ENCODE results near the gene EMC6. TPM values are rescaled to one million over a fixed set of nuclear protein-coding genes. Genes with fewer than 3 reads are reported as not detected.

Gene EMC6
- total RNA-seq, 1 donor = 15.5 TPM

DNA sequence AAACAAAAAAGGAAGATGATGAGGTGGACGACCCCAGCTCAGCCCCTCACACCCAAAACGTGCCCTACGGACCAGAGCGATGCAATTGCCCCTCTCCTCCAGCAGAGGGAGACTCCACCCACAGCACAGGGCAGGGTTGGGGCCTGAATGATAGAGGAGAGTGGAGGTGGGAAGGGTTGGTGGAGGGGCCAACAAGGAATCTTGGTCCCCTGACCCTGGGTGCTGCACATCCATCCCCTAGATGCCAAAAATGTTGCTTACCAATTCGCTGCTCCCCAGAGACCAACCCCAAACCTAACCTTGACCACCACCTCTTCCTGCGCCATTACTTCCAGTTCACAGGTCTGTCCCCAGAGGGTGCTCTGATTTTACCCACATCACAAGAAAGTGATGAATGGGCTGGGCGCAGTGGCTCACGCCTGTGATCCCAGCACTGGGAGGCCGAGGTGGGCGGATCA is 14.5 kb downstream of the EMC6 start:
- H3K4me3 ChIP-seq (ENCODE audit: low read length) = no peak overlapping the region
- H3K4me1 ChIP-seq (ENCODE audit: insufficient read depth, low read length) = peaks cover 15% of the 10 kb centered on the region
- H3K9me3 ChIP-seq (ENCODE audit: low read depth, low read length) = no peaks in the 10 kb centered on the region
- H3K27me3 ChIP-seq (ENCODE audit: insufficient read depth, low read length) = no peaks in the 10 kb centered on the region

DNA sequence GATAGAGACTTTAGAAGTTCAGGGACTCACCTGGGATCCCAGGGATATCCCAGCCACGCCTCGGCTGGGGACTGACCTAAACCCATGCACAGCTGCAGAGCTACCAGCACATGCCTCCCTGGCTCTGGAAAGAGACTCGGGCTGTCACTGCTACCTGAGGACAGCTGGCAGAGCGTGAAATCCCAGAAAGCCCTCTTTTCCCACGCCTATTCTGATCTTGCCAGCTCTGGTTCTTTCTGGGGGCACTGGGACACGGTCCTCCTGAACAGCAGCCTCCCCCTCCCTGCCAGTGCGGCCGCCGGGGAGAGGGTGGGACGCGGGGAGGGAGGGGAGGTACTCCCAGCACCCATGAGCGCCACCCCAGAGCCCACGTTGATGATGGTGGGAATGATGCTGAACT is 16.6 kb downstream of the EMC6 start:
- Histone ChIP-seq H3K27me3 (ENCODE audit: insufficient read depth, low read length) (no peaks in the 10 kb centered on the region), H3K4me1 (ENCODE audit: insufficient read depth, low read length) (peaks cover 23% of the 10 kb centered on the region), H3K4me3 (ENCODE audit: low read length) (no peak overlapping the region), H3K9me3 (ENCODE audit: low read depth, low read length) (no peaks in the 10 kb centered on the region)

DNA sequence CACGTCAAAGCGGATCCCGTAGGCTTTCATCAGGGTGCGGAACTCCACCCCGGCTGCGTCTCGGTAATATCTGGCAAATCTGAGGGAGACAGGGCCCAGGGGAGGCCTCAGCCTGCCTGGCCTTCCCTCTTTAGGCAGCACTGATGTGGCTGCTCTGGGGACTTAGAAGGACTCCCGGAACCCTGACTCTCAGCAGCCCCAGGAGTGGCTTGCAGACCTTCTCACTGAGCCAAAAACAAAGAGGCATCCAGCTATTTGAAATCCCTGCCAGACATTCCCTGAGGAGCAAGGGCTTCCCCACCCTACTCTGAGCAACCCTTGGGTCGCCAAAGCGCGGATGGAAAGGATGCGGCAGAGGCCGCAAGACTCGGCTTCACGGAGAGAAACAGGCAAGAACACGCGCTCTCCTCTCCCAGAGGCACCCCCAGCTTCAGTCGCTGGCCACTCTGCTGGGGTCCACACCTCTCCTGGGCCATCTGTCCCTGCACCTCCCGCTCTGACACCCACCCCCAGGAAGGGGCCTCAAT is 19.5 kb downstream of the EMC6 start:
- no peak overlapping the region for H3K4me3 ChIP-seq (ENCODE audit: low read length)
- no peaks in the 10 kb centered on the region for H3K27me3 ChIP-seq (ENCODE audit: insufficient read depth, low read length)
- H3K9me3 ChIP-seq (ENCODE audit: low read depth, low read length) = no peaks in the 10 kb centered on the region
- H3K4me1 ChIP-seq (ENCODE audit: insufficient read depth, low read length) = peaks cover 40% of the 10 kb centered on the region

DNA sequence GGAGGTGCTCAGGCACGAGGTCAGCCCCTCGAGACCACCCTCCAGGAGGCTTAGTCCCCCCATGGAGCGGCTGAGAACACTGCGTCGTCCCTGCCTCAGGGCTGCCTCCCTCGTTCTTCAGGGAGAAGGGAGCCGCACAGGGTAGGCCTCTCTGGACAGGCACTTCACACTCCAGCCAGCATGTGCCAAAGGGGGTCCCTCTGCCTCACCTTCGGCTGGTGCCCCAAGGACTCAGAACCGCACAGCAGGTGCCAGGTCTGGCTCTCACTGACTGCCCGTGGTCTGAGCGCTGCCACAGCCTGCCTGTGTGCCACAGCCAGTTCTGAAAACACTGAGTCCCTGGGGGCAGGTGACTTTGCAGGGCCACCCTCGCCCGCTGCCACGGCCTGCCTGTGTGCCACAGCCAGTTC is 20.2 kb downstream of the EMC6 start:
- H3K4me1 ChIP-seq (ENCODE audit: insufficient read depth, low read length) = peaks cover 41% of the 10 kb centered on the region
- no peaks in the 10 kb centered on the region for H3K9me3 ChIP-seq (ENCODE audit: low read depth, low read length)
- no peak overlapping the region for H3K4me3 ChIP-seq (ENCODE audit: low read length)
- H3K27me3 ChIP-seq (ENCODE audit: insufficient read depth, low read length) = no peaks in the 10 kb centered on the region

DNA sequence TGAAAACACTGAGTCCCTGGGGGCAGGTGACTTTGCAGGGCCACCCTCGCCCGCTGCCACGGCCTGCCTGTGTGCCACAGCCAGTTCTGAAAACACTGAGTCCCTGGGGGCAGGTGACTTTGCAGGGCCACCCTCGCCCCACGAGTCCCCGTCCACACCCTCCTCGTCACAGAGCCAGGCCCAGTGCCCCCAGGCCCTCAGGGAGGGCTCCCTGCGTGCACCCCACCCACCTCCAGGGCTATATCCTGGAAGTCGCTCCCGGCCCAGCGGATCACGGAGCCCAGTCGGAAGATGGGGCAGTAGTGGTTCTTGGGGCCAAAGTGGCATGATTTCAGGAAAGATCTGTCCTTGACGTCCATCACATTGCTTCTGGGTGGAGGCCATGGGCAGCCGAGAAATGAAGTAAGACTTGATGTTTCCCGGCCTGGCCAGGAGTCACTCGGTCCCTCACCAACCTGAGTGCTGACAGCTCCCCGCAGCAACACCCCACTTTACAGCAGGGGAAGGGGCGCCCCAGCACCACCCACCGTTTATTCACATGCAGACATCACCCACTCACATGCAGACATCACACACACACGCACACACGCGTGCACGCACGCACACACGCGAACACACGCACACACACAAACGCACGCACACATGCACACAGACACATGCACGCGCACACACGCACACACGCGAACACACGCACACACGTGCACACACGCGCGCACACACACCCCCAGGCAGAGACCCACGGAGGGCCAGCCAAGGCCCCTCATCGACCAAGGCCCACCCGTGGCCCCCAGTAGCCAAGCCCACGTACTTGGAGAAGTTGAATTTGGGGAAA is 20.9 kb downstream of the EMC6 start:
- Histone ChIP-seq H3K9me3 (ENCODE audit: low read depth, low read length) (no peaks in the 10 kb centered on the region), H3K4me1 (ENCODE audit: insufficient read depth, low read length) (peaks cover 47% of the 10 kb centered on the region), H3K4me3 (ENCODE audit: low read length) (no peak overlapping the region), H3K27me3 (ENCODE audit: insufficient read depth, low read length) (no peaks in the 10 kb centered on the region)

DNA sequence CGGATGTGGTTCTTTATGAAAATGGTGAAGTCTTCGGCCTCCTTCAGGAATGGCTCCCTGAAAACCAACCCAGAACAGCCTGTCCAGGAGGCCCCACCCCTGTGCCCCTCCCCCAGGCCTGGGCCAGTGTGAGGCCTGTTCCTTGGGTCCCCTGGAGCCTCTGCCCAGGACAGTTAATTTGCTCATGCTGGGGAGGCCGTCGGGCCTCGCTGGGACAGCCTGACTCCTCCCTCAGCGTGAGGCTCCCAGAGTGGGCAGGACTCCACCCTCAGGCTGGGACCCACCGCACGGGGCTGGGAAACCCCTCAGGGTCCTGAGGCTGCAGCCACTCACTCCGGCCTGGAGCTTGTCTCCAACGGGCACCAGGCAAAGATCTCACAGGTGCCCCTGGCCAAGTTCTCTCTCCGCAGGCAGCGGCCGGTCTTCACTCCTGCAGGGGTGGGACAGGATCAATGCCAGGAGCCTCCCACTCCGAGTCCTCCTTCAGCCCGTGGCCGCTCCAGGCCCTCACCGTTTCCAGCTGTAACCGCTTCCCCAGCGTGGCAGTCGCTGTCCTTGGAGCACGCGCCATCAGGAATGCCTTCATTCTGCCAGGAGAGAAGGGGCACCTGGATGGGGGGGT is 21.6 kb downstream of the EMC6 start:
- H3K4me3 ChIP-seq (ENCODE audit: low read length) = no peak overlapping the region
- no peaks in the 10 kb centered on the region for H3K9me3 ChIP-seq (ENCODE audit: low read depth, low read length)
- peaks cover 54% of the 10 kb centered on the region for H3K4me1 ChIP-seq (ENCODE audit: insufficient read depth, low read length)
- no peaks in the 10 kb centered on the region for H3K27me3 ChIP-seq (ENCODE audit: insufficient read depth, low read length)

DNA sequence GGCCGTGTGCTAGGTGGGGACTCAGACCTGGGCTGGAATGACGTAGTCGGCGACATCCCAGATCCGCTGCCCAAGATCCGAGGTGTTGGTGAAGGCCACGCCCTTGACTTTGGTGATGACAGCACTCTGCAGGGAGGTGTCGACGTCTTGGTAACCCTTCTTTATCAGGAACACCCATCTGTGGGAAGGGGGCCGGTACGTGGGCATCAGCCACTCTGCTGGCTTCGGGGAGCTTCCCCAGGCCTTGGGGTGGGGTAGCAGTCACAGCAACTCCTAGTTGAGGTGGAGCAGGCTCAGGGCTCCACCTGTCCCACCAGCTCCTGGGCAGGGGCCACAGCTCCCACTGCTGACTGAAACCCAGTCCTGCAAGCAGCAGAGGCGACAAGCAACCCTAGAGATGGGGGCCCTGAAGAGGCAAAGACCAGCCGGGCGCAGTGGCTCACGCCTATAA is 23.0 kb downstream of the EMC6 start:
- Histone ChIP-seq H3K27me3 (ENCODE audit: insufficient read depth, low read length) (no peaks in the 10 kb centered on the region), H3K4me1 (ENCODE audit: insufficient read depth, low read length) (peaks cover 65% of the 10 kb centered on the region), H3K4me3 (ENCODE audit: low read length) (no peak overlapping the region), H3K9me3 (ENCODE audit: low read depth, low read length) (no peaks in the 10 kb centered on the region)

DNA sequence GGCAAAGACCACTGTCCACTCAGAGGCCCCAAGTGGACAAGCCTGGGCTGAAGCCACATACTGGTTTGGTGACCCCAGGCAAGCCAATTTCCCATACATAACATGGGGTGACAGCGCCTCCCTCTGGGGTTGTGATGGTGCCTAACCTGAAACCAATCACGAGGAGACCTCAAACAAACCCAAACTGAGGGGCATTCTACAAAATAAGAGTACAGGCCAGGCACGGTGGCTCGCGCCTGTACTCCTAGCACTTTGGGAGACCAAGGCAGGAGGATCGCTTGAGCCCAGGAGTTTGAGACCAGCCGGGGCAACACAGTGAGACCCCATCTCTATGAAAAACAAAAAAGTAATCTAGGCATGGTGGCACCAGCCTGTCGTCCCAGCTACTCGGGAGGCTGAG is 23.7 kb downstream of the EMC6 start:
- Histone ChIP-seq H3K4me3 (ENCODE audit: low read length) (no peak overlapping the region), H3K27me3 (ENCODE audit: insufficient read depth, low read length) (no peaks in the 10 kb centered on the region), H3K9me3 (ENCODE audit: low read depth, low read length) (no peaks in the 10 kb centered on the region), H3K4me1 (ENCODE audit: insufficient read depth, low read length) (peaks cover 67% of the 10 kb centered on the region)

DNA sequence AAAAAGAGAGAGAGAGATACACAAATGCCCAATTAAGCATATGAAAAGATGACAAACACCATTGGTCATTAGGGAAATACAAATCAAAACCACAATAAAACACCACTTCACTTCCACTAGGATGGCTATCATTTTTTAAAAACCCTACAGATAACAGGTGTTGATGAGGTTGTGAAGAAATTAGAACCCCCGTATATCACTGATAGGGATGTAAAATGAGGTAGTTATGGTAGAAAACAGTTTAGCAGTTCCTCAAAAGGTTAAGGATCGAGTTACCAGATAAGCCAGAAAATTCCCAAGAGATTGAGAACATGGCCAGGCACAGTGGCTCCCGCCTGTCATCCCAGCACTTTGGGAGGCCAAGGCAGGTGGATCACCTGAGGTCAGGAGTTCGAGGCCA is 24.5 kb downstream of the EMC6 start:
- Histone ChIP-seq H3K9me3 (ENCODE audit: low read depth, low read length) (no peaks in the 10 kb centered on the region), H3K4me1 (ENCODE audit: insufficient read depth, low read length) (peaks cover 66% of the 10 kb centered on the region), H3K27me3 (ENCODE audit: insufficient read depth, low read length) (no peaks in the 10 kb centered on the region), H3K4me3 (ENCODE audit: low read length) (no peak overlapping the region)

DNA sequence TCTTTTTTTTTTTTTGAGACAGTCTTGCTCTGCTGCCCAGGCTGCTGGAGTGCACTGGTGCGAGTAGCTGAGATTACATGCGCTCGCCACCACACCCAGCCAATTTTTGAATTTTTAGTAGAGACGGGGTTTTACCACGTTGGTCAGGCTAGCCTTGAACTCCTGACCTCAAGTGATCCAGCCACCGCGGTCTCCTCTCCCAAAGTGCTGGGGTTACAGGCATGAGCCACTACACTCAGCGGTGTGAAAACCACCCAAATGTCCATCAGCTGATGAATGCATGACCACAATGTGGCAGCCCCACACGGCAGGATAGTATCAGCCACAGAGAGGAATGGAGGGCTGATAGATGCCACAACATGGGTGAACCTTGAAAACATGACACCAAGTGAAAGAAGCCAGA is 25.2 kb downstream of the EMC6 start:
- Histone ChIP-seq H3K9me3 (ENCODE audit: low read depth, low read length) (no peaks in the 10 kb centered on the region), H3K4me3 (ENCODE audit: low read length) (peak overlapping the region; percentile 55), H3K27me3 (ENCODE audit: insufficient read depth, low read length) (no peaks in the 10 kb centered on the region), H3K4me1 (ENCODE audit: insufficient read depth, low read length) (peaks cover 59% of the 10 kb centered on the region)

DNA sequence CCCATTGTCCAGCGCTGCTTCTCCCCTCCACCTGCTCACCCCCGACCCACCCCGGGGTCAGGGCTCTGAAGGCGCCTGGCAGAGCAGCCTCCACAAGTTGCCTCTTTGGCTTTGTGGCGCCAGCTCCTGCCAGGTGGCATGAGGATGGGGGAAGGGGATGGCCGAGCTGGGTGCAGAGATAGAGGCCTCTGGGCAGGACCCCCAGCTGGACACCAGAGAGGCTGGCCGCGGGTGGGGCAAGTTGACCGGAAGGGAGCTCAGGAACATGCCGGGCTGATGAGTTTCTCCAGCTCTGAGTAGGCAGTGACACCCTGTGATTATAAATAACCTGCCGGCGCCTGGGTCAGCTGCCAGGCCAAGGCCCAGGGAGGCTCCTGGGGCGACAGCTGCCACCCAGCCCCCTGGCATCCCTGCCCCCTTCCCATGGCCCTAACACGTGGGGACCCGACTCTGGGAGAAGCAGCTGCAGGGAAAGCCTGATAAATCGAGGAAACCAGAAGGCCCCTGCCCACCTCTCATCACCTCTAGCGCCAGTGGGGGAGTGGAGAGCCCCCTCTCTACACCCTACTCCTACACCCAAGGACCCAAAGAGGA is 26.6 kb downstream of the EMC6 start:
- peak overlapping the region; percentile 55 for H3K4me3 ChIP-seq (ENCODE audit: low read length)

DNA sequence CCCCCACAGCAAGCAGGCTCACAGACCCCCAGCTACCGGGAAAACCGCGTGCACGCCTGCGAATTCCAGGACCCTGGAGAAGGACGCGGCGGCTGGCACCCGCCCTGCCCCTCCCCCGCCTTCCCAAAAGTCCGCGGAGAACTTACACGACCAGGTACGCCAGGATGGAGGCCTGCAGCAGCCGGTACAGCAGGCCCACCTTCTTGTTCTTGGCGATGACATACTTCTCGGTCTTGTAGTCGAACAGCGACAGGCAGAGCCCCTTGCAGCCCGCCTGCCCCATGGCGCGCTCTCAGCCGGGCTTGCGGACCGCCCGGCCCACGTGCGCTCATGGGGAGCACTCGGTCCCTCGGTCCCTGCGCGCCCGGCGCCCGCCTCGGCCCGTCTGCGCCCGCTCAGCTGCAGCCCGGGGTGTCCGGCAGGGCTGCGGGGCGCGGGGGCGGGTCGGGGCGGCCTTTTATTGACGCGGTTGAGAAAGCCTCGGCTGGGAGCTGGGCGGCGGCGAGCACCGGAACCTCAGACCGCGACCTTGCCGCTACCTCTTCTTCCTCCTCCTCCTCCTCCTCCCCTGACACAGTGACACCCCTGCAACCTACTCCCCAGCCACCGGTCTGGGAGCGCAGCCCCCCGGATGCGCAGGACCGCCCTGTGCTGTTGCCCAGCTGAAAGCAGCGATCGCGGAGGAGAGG is 27.3 kb downstream of the EMC6 start, which contains the start of gene P2RX5:
Gene P2RX5 (minus strand): TSS at position 433 of the 689 bp plus-strand sequence. CDS start 150 bp downstream, at position 283.
- Histone ChIP-seq H3K27me3 (ENCODE audit: insufficient read depth, low read length) (no peaks in the 10 kb centered on the region), H3K4me1 (ENCODE audit: insufficient read depth, low read length) (peaks cover 44% of the 10 kb centered on the region), H3K4me3 (ENCODE audit: low read length) (peak within 1 kb of the TSS; percentile 55), H3K9me3 (ENCODE audit: low read depth, low read length) (no peaks in the 10 kb centered on the region)

More for the DNA sequence above, 26.6 kb downstream of the EMC6 start:
- H3K27me3 ChIP-seq (ENCODE audit: insufficient read depth, low read length) = no peaks in the 10 kb centered on the region
- no peaks in the 10 kb centered on the region for H3K9me3 ChIP-seq (ENCODE audit: low read depth, low read length)
- peaks cover 50% of the 10 kb centered on the region for H3K4me1 ChIP-seq (ENCODE audit: insufficient read depth, low read length)

DNA sequence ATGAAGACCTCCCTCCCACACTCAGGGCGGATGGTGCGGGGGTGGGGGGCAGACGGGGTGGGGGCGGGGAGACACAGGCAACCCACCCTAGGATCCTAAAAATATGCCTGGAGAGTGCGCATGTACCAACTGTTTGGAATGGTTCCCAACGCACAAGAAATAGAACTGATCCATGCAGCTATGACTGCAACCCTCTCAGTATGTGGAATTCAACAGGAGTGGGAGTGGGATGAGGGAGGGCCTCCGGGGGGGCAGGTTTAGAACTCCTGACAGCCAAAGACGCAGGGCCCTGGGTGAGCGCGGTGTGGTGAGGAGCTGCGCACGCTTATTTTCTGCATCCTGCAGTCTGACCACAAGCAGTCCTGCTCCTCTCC is 28.5 kb downstream of the EMC6 start:
- Histone ChIP-seq H3K9me3 (ENCODE audit: low read depth, low read length) (no peaks in the 10 kb centered on the region), H3K4me1 (ENCODE audit: insufficient read depth, low read length) (peaks cover 37% of the 10 kb centered on the region), H3K4me3 (ENCODE audit: low read length) (no peak overlapping the region), H3K27me3 (ENCODE audit: insufficient read depth, low read length) (no peaks in the 10 kb centered on the region)

DNA sequence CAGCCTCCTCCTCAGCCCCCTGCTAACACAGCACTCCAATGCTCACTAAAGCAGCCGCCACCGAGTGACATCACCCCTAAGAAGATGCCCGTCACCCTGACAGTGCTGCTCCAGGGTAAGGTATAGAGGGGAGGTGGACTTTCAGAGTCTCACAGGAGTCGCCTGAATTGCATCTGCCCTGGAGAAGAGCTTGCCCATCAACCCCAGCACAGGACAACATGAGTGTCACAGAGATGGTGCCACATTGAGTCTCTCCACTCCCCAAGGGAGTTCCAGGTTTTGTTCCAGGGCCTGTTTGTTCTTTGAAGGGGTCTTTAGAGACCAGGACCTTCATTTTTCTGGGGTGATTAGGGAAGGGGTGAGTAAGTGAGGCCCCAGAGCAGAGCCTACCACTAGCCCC is 29.5 kb downstream of the EMC6 start:
- Histone ChIP-seq H3K4me1 (ENCODE audit: insufficient read depth, low read length) (peaks cover 32% of the 10 kb centered on the region), H3K4me3 (ENCODE audit: low read length) (no peak overlapping the region), H3K27me3 (ENCODE audit: insufficient read depth, low read length) (no peaks in the 10 kb centered on the region), H3K9me3 (ENCODE audit: low read depth, low read length) (no peaks in the 10 kb centered on the region)

DNA sequence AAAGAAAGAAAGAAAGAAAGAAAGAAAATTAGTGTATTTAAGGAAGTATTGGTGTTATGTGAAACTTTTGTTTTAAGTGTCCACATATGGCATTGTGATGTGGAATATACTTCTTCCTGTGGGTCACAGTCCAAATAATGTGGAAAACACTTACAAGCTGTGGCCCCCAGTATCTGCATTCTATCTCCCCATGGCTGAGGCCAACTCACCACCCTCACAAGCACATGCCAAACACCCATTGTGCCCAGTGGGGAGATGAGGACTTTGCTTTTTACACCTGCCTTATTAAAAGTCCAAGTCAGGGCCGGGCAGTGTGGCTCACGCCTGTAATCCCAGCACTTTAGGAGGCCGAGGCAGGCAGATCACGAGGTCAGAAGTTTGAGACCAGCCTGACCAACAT is 31.3 kb downstream of the EMC6 start:
- no peaks in the 10 kb centered on the region for H3K27me3 ChIP-seq (ENCODE audit: insufficient read depth, low read length)
- H3K4me3 ChIP-seq (ENCODE audit: low read length) = no peak overlapping the region
- peaks cover 19% of the 10 kb centered on the region for H3K4me1 ChIP-seq (ENCODE audit: insufficient read depth, low read length)
- no peaks in the 10 kb centered on the region for H3K9me3 ChIP-seq (ENCODE audit: low read depth, low read length)
